ENCODE results near the gene STK32B. TPM values are rescaled to one million over a fixed set of nuclear protein-coding genes. Genes with fewer than 3 reads are reported as not detected.
A peak's percentile ranks its signal among the peaks of the same experiment; 100 is the strongest.

The STK32B gene
- polyA plus RNA-seq, 4 donors = 0.27 to 0.75 (median 0.58) TPM; not detected in 1

- no peaks in the 10 kb centered on the region for H3K36me3 ChIP-seq (ENCODE audit: control insufficient read depth in 3 of 3, insufficient read depth in 2 of 3, low read depth in 1 of 3, low read length in 3 of 3)
- H3K4me1 ChIP-seq (ENCODE audit: control insufficient read depth in 3 of 3, insufficient read depth in 2 of 3, low read depth in 1 of 3, low read length in 2 of 3) = no peaks in the 10 kb centered on the region
- no peak overlapping the region for H3K27ac ChIP-seq (ENCODE audit: low read depth in 1 of 3, low read length in 2 of 3)
- no peak overlapping the region for H3K4me3 ChIP-seq (ENCODE audit: low read depth in 1 of 3, low read length in 3 of 3)
- H3K9me3 ChIP-seq (ENCODE audit: control insufficient read depth in 2 of 2, insufficient read depth in 1 of 2, low read depth in 1 of 2, low read length in 1 of 2) = no peaks in the 10 kb centered on the region
- FAIRE-seq (no peak), DNase-seq (no peak)
- H3K27me3 ChIP-seq (ENCODE audit: control insufficient read depth in 3 of 3, insufficient read depth in 3 of 3, low read length in 3 of 3) = no peaks in the 10 kb centered on the region
- 86 to 92% (median 90%) methylated on average over 3 of the region's 3 CpGs for WGBS, 3 donors
These were observed 87.1 kb downstream of the STK32B start for GRCh38 chr4:5138389-5138788.

GRCh38 chr4:5139141-5139540 is 87.9 kb downstream of the STK32B start:
- 72 to 80% (median 77%) methylated on average over 2 of the region's 2 CpGs for WGBS, 3 donors
- H3K36me3 ChIP-seq (ENCODE audit: control insufficient read depth in 3 of 3, insufficient read depth in 2 of 3, low read depth in 1 of 3, low read length in 3 of 3) = no peaks in the 10 kb centered on the region
- H3K27ac ChIP-seq (ENCODE audit: low read depth in 1 of 3, low read length in 2 of 3) = no peak overlapping the region
- H3K4me1 ChIP-seq (ENCODE audit: control insufficient read depth in 3 of 3, insufficient read depth in 2 of 3, low read depth in 1 of 3, low read length in 2 of 3) = no peaks in the 10 kb centered on the region
- H3K27me3 ChIP-seq (ENCODE audit: control insufficient read depth in 3 of 3, insufficient read depth in 3 of 3, low read length in 3 of 3) = no peaks in the 10 kb centered on the region
- FAIRE-seq = no peak
- H3K4me3 ChIP-seq (ENCODE audit: low read depth in 1 of 3, low read length in 3 of 3) = no peak overlapping the region
- DNase-seq = no peak
- no peaks in the 10 kb centered on the region for H3K9me3 ChIP-seq (ENCODE audit: control insufficient read depth in 2 of 2, insufficient read depth in 1 of 2, low read depth in 1 of 2, low read length in 1 of 2)

- H3K4me1 ChIP-seq (ENCODE audit: control insufficient read depth in 3 of 3, insufficient read depth in 2 of 3, low read depth in 1 of 3, low read length in 2 of 3) = no peaks in the 10 kb centered on the region
- no peaks in the 10 kb centered on the region for H3K9me3 ChIP-seq (ENCODE audit: control insufficient read depth in 2 of 2, insufficient read depth in 1 of 2, low read depth in 1 of 2, low read length in 1 of 2)
- no peaks in the 10 kb centered on the region for H3K36me3 ChIP-seq (ENCODE audit: control insufficient read depth in 3 of 3, insufficient read depth in 2 of 3, low read depth in 1 of 3, low read length in 3 of 3)
- H3K27me3 ChIP-seq (ENCODE audit: control insufficient read depth in 3 of 3, insufficient read depth in 3 of 3, low read length in 3 of 3) = no peaks in the 10 kb centered on the region
- no peak overlapping the region for H3K4me3 ChIP-seq (ENCODE audit: low read depth in 1 of 3, low read length in 3 of 3)
- no peak overlapping the region for H3K27ac ChIP-seq (ENCODE audit: low read depth in 1 of 3, low read length in 2 of 3)
- WGBS, 3 donors = 82 to 89% (median 83%) methylated on average over 4 of the region's 4 CpGs
- no peak for FAIRE-seq
- no peak for DNase-seq
These were observed 90.5 kb downstream of the STK32B start for GRCh38 chr4:5141802-5142201.

GRCh38 chr4:5142726-5143125 is 91.4 kb downstream of the STK32B start:
- no peaks in the 10 kb centered on the region for H3K9me3 ChIP-seq (ENCODE audit: control insufficient read depth in 2 of 2, insufficient read depth in 1 of 2, low read depth in 1 of 2, low read length in 1 of 2)
- H3K36me3 ChIP-seq (ENCODE audit: control insufficient read depth in 3 of 3, insufficient read depth in 2 of 3, low read depth in 1 of 3, low read length in 3 of 3) = no peaks in the 10 kb centered on the region
- no peaks in the 10 kb centered on the region for H3K27me3 ChIP-seq (ENCODE audit: control insufficient read depth in 3 of 3, insufficient read depth in 3 of 3, low read length in 3 of 3)
- FAIRE-seq (no peak), DNase-seq (peak; percentile 14 to 25)
- WGBS, 3 donors = 82 to 88% (median 84%) methylated on average over 3 of the region's 3 CpGs
- H3K4me1 ChIP-seq (ENCODE audit: control insufficient read depth in 3 of 3, insufficient read depth in 2 of 3, low read depth in 1 of 3, low read length in 2 of 3) = no peaks in the 10 kb centered on the region
- no peak overlapping the region for H3K4me3 ChIP-seq (ENCODE audit: low read depth in 1 of 3, low read length in 3 of 3)
- no peak overlapping the region for H3K27ac ChIP-seq (ENCODE audit: low read depth in 1 of 3, low read length in 2 of 3)

DNA sequence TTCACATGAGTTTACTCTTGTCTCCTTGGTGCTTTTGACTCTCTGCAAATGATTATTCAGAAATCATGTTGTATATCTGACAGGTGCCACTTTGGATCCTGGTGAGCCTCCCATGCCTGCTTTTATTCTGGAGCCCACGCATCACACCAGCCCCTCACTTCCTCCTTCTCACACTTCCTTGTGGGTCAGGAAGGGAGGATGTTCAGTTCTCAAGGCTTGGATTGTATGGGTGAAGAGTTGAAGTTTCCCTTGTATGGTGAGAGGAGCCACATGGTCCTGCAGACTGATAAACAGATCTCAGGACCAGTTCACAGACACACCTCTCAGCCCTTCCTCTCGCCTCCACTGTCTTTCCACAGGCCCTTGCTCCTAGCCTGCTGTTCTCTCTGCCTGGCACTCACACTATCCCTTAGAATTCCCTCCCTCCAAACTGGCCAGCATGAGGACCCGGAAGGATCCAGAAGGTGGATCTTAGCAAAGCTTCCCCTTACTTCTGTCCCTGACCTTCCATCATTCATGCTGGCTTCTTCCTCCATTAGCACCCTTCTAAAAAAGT is 92.1 kb downstream of the STK32B start:
- Histone ChIP-seq H3K4me3 (ENCODE audit: low read depth in 1 of 3, low read length in 3 of 3) (no peak overlapping the region), H3K4me1 (ENCODE audit: control insufficient read depth in 3 of 3, insufficient read depth in 2 of 3, low read depth in 1 of 3, low read length in 2 of 3) (no peaks in the 10 kb centered on the region), H3K36me3 (ENCODE audit: control insufficient read depth in 3 of 3, insufficient read depth in 2 of 3, low read depth in 1 of 3, low read length in 3 of 3) (no peaks in the 10 kb centered on the region), H3K27me3 (ENCODE audit: control insufficient read depth in 3 of 3, insufficient read depth in 3 of 3, low read length in 3 of 3) (no peaks in the 10 kb centered on the region), H3K27ac (ENCODE audit: low read depth in 1 of 3, low read length in 2 of 3) (no peak overlapping the region), H3K9me3 (ENCODE audit: control insufficient read depth in 2 of 2, insufficient read depth in 1 of 2, low read depth in 1 of 2, low read length in 1 of 2) (no peaks in the 10 kb centered on the region)
- DNase-seq (no peak), FAIRE-seq (no peak)
- WGBS, 3 donors = 73 to 83% (median 79%) methylated on average over 3 of the region's 3 CpGs

GRCh38 chr4:5143940-5144339 is 92.7 kb downstream of the STK32B start:
- H3K4me3 ChIP-seq (ENCODE audit: low read depth in 1 of 3, low read length in 3 of 3) = no peak overlapping the region
- FAIRE-seq = no peak
- H3K9me3 ChIP-seq (ENCODE audit: control insufficient read depth in 2 of 2, insufficient read depth in 1 of 2, low read depth in 1 of 2, low read length in 1 of 2) = no peaks in the 10 kb centered on the region
- no peaks in the 10 kb centered on the region for H3K27me3 ChIP-seq (ENCODE audit: control insufficient read depth in 3 of 3, insufficient read depth in 3 of 3, low read length in 3 of 3)
- no peaks in the 10 kb centered on the region for H3K36me3 ChIP-seq (ENCODE audit: control insufficient read depth in 3 of 3, insufficient read depth in 2 of 3, low read depth in 1 of 3, low read length in 3 of 3)
- DNase-seq = no peak
- no peak overlapping the region for H3K27ac ChIP-seq (ENCODE audit: low read depth in 1 of 3, low read length in 2 of 3)
- 78 to 82% (median 81%) methylated on average over 4 of the region's 4 CpGs for WGBS, 3 donors
- no peaks in the 10 kb centered on the region for H3K4me1 ChIP-seq (ENCODE audit: control insufficient read depth in 3 of 3, insufficient read depth in 2 of 3, low read depth in 1 of 3, low read length in 2 of 3)

DNA sequence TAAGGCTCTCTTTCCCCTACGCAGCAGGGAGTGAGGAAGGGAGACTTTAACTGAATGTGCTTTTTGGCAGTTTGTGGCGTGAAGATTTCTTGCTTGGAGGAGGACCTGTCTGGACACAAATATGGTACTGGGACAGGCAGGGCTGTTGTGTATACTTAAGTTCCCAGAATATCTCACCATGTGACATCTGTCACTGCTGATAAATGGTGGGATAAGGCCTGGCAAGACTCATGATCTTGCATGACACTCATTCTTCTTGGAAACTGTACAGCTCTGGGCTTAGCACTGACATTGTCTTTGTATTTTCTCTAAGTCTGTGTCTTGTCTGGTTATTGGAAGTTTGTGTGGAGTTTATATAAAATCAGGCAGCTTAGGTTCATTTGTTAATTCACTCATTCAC is 93.1 kb downstream of the STK32B start:
- no peaks in the 10 kb centered on the region for H3K27me3 ChIP-seq (ENCODE audit: control insufficient read depth in 3 of 3, insufficient read depth in 3 of 3, low read length in 3 of 3)
- H3K4me1 ChIP-seq (ENCODE audit: control insufficient read depth in 3 of 3, insufficient read depth in 2 of 3, low read depth in 1 of 3, low read length in 2 of 3) = no peaks in the 10 kb centered on the region
- DNase-seq = no peak
- no peaks in the 10 kb centered on the region for H3K36me3 ChIP-seq (ENCODE audit: control insufficient read depth in 3 of 3, insufficient read depth in 2 of 3, low read depth in 1 of 3, low read length in 3 of 3)
- no peak for FAIRE-seq
- no peak overlapping the region for H3K4me3 ChIP-seq (ENCODE audit: low read depth in 1 of 3, low read length in 3 of 3)
- H3K9me3 ChIP-seq (ENCODE audit: control insufficient read depth in 2 of 2, insufficient read depth in 1 of 2, low read depth in 1 of 2, low read length in 1 of 2) = no peaks in the 10 kb centered on the region
- no peak overlapping the region for H3K27ac ChIP-seq (ENCODE audit: low read depth in 1 of 3, low read length in 2 of 3)
- WGBS, 3 donors = 74 to 88% (median 86%) methylated on average over 2 of the region's 2 CpGs

GRCh38 chr4:5146248-5146647 is 95.0 kb downstream of the STK32B start:
- H3K36me3 ChIP-seq (ENCODE audit: control insufficient read depth in 3 of 3, insufficient read depth in 2 of 3, low read depth in 1 of 3, low read length in 3 of 3) = no peaks in the 10 kb centered on the region
- DNase-seq = no peak
- H3K4me3 ChIP-seq (ENCODE audit: low read depth in 1 of 3, low read length in 3 of 3) = no peak overlapping the region
- no peaks in the 10 kb centered on the region for H3K27me3 ChIP-seq (ENCODE audit: control insufficient read depth in 3 of 3, insufficient read depth in 3 of 3, low read length in 3 of 3)
- H3K4me1 ChIP-seq (ENCODE audit: control insufficient read depth in 3 of 3, insufficient read depth in 2 of 3, low read depth in 1 of 3, low read length in 2 of 3) = no peaks in the 10 kb centered on the region
- H3K9me3 ChIP-seq (ENCODE audit: control insufficient read depth in 2 of 2, insufficient read depth in 1 of 2, low read depth in 1 of 2, low read length in 1 of 2) = no peaks in the 10 kb centered on the region
- H3K27ac ChIP-seq (ENCODE audit: low read depth in 1 of 3, low read length in 2 of 3) = no peak overlapping the region
- no peak for FAIRE-seq
- WGBS, 3 donors = 73 to 78% (median 75%) methylated on average over 6 of the region's 6 CpGs

- Histone ChIP-seq H3K36me3 (ENCODE audit: control insufficient read depth in 3 of 3, insufficient read depth in 2 of 3, low read depth in 1 of 3, low read length in 3 of 3) (no peaks in the 10 kb centered on the region), H3K4me1 (ENCODE audit: control insufficient read depth in 3 of 3, insufficient read depth in 2 of 3, low read depth in 1 of 3, low read length in 2 of 3) (no peaks in the 10 kb centered on the region), H3K27ac (ENCODE audit: low read depth in 1 of 3, low read length in 2 of 3) (no peak overlapping the region), H3K27me3 (ENCODE audit: control insufficient read depth in 3 of 3, insufficient read depth in 3 of 3, low read length in 3 of 3) (no peaks in the 10 kb centered on the region), H3K4me3 (ENCODE audit: low read depth in 1 of 3, low read length in 3 of 3) (no peak overlapping the region), H3K9me3 (ENCODE audit: control insufficient read depth in 2 of 2, insufficient read depth in 1 of 2, low read depth in 1 of 2, low read length in 1 of 2) (no peaks in the 10 kb centered on the region)
- no peak for DNase-seq
- FAIRE-seq = no peak
- 85 to 87% (median 87%) methylated on average over 6 of the region's 6 CpGs for WGBS, 3 donors
These were observed 101.2 kb downstream of the STK32B start for GRCh38 chr4:5152521-5152920.
